SK-N-MC (cell line): ENCODE data around the gene SLC12A9.

Experiments
- EZH2 ChIP-seq: fragments of 200-600 bp; sonication (generic); IDR thresholded peaks from one replicate; pipeline ENCODE4 v1.6.1; 2017; ENCODE audit warnings: antibody characterized with exemption
- FOXP2 ChIP-seq: optimal IDR thresholded peaks from 2 replicates; pipeline ENCODE3; 2011; ENCODE audit warnings: mild to moderate bottlenecking, moderate library complexity; ENCODE audit not compliant: insufficient read depth; ENCODE audit errors: extremely low read length, control extremely low read depth
- POLR2AphosphoS5 ChIP-seq: IDR thresholded peaks from 2 replicates; pipeline ENCODE4 v1.6.1; 2012; ENCODE audit warnings: mild to moderate bottlenecking, low read depth, low read length, borderline replicate concordance

- TF ChIP-seq POLR2AphosphoS5, result no peak
- TF ChIP-seq EZH2, result no peak
- no peak for TF ChIP-seq FOXP2
These were observed 38.4 kb downstream of the SLC12A9 start for GRCh38 chr7:100890653-100891567.
